NCI-H524 treated with DMSO at 0.1 percent for 48 hours (cell line): ENCODE results near the gene GATA2.

Experiments
- DNase-seq: peaks from one replicate; lab custom pipeline; 2025; lab: John Stamatoyannopoulos, UW

GATA2 gene

GRCh38 chr3:128492671-128493569, at the start of gene GATA2:
Gene GATA2 (minus strand): TSS chr3:128493201. CDS start chr3:128487031, 6,170 bp downstream.
- DNase-seq = no peak

- DNase-seq = no peak
Observed at GRCh38 chr3:128541246-128541645, 48.2 kb upstream of the GATA2 start.

DNA sequence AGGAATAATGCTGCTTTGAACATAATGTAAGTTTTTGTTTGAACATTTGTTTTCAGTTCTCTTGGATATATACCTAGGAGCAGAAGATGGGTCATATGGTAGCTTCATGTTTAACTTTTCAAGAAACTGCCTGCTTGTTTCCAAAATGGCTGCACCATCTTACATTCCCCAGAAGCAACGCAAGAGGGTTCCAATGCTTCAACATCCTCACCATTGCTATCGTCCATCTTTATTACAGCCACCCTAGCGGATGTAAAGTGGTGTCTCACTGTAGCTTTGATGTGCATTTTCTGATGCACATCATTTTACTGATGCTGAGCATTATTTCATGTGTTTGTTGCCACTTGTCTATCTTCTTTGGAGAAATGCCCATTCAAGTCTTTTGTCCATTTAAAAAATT, 46.4 kb upstream of the GATA2 start:
- DNase-seq = no peak

DNA sequence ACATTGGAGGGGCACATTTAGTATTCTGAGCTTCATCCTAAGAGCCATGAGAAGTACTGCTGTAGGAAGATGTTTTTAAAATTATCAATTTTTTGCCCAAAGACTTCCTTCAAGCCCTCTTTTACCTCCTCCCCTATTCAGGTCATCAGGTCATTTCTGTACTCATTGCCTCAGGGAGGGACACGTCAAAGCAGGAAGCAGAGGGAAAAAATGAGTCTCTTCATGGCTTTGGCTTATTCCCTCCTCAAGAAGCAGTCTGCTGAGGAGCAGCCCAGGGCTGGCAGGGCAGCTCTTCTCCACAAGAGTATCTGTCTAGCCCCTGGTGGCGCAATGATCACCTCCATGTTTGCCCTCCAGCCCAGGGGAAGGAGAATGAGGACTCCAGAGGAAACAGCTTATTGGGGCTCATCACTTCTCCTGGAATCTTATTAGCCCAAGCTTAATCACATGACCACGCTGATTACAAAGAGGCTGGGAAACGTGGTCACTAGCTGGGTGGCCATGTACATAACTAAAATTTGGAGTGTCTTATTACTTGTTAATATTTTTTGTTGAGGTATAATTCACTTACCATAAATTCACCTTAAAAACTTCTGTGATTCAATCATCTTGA, 44.2 kb upstream of the GATA2 start:
- no peak for DNase-seq

- no peak for DNase-seq
Observed at GRCh38 chr3:128532012-128532983, 39.3 kb upstream of the GATA2 start.

- no peak for DNase-seq
Observed at GRCh38 chr3:128524374-128525299, 31.6 kb upstream of the GATA2 start.

GRCh38 chr3:128523591-128523990, 30.6 kb upstream of the GATA2 start:
- DNase-seq = no peak

DNA sequence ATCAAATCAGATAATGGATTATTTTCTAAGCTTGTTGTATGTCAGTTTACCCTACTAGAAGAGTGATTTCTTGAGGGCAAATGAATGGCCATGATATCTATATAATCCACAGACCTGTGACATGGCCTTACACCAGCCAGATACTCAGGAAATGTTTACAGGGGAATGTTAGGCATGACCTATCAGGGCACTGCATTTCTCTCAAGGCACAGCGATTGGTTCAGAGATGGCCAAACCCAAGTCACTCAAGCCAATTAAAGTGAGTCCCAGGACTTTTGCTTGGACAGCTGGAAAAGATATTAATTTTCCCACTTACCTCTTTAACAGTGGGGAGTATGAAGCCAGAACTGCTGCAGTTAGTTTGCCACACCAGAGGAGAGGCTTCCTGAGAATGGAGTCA, 28.7 kb upstream of the GATA2 start:
- no peak for DNase-seq

- DNase-seq = no peak
Observed at GRCh38 chr3:128518587-128519490, 25.8 kb upstream of the GATA2 start.

DNA sequence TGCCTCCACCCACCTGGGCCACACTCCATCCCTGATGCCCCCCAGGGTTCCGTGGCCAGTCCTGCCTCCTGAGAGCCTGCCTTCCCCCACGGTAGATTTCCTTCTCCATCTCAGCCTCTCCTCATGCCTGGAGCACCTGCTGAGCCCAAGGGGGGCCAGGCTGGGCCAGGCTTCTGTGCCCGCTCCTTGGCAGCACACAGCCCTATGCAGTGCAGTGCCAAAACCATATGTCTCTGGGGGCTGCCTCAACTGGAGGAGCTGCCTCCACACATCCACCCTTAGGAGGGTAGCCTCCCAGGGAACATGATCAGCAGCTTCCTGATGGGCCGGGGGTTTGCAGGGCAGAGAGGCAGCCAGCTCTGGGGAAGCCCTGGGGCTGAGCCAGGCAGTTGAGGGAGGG, 24.6 kb upstream of the GATA2 start:
- no peak for DNase-seq

DNA sequence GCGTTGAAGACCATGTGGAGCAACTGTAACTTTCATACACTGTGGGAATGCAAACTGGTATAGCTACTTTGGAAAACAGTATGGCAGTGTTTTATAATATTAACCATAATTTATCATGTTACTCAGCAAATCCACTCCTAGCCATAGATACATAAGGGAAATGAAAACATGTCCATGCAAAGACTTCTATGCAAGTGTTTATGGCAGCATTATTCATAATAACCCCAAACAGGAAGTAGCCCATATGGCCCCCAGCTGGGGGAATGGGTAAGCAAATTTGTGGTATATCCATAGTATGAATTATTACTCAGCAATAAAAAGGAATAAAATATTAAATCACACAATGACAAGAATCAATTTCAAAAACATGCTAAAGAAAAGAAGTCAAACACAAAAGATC, 23.0 kb upstream of the GATA2 start:
- DNase-seq = no peak

DNA sequence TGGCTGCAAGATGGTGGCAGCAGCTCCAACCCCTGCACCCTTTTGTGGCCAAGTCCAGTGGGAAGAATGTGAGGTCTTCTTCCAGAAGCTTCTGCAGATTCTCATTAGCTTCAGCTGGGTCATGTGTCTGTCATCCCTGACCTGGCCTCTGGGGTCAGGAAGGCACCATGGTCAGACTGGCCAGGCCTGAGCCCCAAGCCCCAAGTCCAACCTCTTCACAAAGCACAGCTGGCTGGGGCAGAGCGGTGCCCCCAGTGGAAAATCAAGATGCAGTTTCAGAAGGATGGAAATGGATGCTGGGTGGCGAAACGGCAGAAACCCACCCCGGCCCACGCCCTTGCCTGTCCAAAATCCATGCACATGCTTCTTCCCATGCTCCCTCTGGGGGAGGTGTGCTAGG, 15.9 kb upstream of the GATA2 start:
- DNase-seq = no peak

- DNase-seq = no peak
Observed at GRCh38 chr3:128506754-128507153, 13.8 kb upstream of the GATA2 start.

GRCh38 chr3:128505771-128506170, 12.8 kb upstream of the GATA2 start:
- DNase-seq = no peak

GRCh38 chr3:128504963-128505730, 12.1 kb upstream of the GATA2 start:
- no peak for DNase-seq

DNA sequence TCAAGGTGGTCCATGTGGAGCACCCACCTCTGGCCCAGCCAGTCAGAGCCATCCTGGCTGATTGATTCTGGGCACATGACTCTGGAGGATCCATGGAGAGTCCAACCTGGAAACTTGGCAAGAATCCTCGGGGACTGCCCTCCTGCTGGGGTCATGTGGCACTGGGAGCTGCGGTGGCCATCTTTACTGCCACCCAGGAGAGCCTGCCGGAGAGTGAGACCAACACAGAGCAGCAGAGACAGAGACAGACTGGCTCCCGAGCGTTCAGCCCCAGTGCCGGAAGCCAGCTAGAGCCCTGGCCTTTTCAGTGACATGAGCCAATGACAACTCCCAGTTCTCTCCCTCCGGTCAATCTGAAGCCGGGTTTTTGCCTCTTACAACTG, 11.5 kb upstream of the GATA2 start:
- DNase-seq = no peak

- DNase-seq = no peak
Observed at GRCh38 chr3:128503751-128504532, 10.9 kb upstream of the GATA2 start.

GRCh38 chr3:128503164-128503651, 10.2 kb upstream of the GATA2 start:
- no peak for DNase-seq
